T-helper 1 cell treated with Interleukin-12 subunit alpha and Interleukin-12 subunit beta and Interleukin-4 antibody, amounts not matched to agents 30 ng/mL and 1 ng/mL, for 36 hours (primary cell): Measurements from ENCODE around the gene C22orf42. TPM values are rescaled to one million over a fixed set of nuclear protein-coding genes. Genes with fewer than 3 reads are reported as not detected.
"Not testable (repeated sequence)": the region's sequence is repeated elsewhere in the genome, so short reads cannot be mapped to it uniquely, and the experiment has no call there.

Experiments
- intact Hi-C: fragments of 100-400 bp; cut with micrococcal nuclease; formaldehyde crosslinking; loops from one replicate; pipeline ENCODE4 v1.15.1; 2024
- total RNA-seq: library from RNA; stranded (reverse); gene quantifications from 2 replicates; pipeline ENCODE4 v1.2.3, GENCODE V29; 2022

C22orf42 gene
- total RNA-seq, 1 donor from 2014 or later = not detected

DNA sequence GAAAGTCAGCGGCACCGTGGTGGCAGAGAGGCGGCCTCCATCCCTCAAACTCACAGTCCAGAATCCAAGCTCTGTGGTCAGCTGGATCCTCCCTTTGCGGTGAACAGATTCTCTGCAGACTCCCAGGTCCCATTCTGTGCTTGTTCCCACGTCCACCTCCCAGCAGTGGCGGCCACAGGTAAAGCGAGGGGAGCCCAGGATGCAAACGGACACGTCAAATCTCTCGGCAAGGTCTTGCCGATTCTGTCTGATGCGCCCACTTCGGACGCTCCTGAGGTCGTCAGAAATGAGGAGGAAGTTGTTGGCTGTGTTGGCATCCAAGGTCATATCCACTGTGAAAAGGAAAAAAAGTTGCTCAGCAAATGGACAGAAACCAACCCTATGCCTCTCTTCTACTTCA, 31.9 kb upstream of the C22orf42 start:
- intact Hi-C loops = not testable (repeated sequence)

- intact Hi-C loops = no loop called here
Observed at GRCh38 chr22:32185821-32186220, 26.7 kb upstream of the C22orf42 start.

DNA sequence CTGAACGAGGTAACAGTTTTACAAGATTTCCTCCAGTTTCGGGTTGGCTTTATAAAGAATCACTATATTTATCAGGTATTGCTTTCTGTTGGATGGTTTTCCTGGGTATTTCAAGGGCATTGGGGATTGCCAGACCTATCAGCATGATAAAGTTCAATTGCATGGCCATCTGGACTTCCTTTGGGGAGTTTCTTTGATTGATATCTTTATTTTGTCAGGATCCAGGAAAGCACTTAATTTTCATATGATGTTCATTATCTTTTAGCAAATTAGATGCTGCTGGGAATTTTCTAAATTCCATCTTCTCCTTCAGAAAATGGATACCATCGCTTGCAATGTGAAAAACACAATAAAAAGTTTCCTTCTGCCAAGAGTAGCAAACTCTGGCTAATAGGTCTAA, 24.5 kb upstream of the C22orf42 start:
- intact Hi-C loops = no loop called here

DNA sequence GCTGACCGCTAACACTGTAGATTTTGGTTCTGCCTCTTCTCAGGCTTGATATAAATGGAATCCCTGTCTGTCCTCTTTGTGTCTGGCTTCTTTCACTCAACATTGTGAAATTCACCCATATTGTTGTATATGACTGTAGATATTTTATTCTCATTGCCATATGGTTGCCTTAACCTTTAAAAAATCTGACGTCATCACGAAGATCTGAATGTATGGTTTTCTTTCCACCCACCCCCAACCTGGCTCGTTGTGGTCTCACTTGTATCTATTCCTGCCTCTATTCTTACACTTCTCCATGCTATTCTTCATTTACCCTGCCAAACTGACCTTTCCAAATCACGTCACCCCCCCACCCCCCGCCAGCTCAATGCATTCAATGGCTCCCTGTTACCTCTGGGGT, 21.9 kb upstream of the C22orf42 start:
- intact Hi-C loops = no loop called here

- intact Hi-C loops = no loop called here
Observed at GRCh38 chr22:32177221-32177765, 18.2 kb upstream of the C22orf42 start.

DNA sequence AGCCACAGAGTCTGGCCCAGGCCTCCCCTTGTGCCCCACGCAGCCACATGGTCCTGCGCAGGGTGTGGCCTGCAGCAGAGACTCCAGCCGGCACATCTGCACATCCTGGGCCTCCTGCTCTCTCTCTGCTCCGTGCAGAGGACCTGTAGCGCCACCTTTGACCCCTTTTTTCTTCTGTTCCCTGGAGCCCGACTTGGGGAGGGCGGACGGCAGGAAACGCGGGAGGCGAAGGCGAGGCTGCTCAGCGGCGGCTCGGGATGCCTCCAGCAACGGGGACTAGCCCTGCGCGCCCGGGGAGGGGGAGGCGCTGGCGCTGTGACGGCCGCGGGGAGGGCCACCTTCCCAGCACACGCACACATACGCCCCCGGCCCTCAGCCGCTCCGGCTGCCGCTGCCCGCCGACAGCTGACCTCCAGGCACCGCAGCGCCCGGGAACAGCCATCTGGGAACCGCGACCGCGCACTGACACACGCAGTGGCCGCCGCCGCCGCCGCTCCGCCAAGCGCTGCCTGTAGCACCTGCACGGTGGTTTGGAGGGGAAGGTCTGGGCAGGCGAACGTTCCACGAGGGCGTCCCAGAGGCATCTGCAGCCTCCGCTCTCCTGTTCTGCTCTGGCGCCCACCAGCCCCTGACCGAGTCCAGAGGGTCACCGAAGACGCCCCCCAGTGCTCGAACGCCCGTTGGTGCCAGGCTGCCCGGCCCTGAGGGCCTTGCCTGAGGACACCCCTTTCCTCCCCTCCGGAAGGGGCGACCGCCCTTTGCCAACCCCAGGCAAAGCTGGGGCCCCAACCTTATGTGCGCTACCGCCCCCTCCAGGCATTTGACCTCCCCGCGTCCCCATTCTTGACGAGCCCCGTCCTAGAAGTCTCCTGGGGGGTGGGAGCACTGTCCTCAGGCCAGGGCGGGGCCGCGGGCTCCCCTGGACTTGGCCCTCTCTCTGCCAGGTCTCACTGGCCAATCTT, 16.9 kb upstream of the C22orf42 start:
- intact Hi-C loops = no loop called here

- intact Hi-C loops = no loop called here
Observed at GRCh38 chr22:32175115-32175514, 16.0 kb upstream of the C22orf42 start.

GRCh38 chr22:32165681-32166080, 6.6 kb upstream of the C22orf42 start:
- intact Hi-C loops = no loop called here

DNA sequence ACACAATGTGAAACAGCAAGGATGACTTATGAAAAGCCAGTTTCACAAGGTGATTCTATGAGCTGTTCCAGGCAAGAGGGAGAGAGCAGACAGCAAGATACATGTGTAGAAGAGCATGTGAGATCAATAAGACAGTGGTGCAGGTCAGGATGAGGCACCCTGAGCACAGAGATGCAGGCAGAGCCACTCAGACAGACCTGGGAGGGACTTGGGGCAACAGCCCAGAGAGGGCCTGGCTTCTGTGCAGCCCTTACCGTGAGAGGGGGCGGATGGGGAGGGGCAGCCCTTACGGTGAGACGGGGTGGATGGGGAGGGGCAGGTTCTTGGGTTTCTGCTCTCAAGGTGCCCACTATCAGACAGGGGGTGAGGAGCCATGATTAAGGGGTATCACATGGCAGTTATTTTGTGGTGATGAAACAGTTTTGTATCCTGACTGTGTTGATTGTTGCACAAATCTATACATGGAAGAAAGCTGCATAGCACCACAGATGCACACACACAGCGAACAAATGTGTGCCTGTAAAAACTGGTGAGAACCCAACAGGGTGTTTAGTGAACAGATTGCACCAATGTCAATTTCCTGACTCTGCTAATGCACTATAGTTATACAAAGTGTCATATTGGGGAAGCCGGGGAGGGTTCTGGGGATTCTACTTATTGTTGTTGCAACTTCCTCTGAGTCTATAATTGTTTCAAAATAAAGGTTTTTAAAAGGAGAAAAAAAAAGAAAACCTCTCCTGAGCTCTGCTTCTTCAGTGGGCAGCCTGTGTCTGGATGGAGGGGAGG, 5.2 kb upstream of the C22orf42 start:
- intact Hi-C loops = no loop called here

DNA sequence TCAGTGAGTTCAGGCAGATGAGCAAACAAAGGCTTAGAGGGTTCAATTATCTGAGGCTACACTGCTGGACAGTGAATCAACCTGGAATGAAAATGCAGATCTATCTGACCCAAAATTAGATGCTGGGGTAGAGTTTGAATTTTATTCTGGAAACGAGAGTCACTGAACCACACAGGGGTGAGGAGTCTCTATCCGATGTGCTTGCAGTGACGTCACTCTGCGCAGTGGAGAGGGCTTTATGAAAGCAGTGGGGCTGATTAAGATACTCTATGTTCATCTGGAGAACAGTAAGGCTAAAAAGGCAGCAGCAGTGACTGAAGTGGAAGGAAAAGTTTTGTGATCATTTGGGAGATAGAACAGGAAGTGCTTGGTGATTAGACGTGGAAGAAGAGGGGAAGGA, 1.3 kb upstream of the C22orf42 start:
- intact Hi-C loops = not testable (repeated sequence)

DNA sequence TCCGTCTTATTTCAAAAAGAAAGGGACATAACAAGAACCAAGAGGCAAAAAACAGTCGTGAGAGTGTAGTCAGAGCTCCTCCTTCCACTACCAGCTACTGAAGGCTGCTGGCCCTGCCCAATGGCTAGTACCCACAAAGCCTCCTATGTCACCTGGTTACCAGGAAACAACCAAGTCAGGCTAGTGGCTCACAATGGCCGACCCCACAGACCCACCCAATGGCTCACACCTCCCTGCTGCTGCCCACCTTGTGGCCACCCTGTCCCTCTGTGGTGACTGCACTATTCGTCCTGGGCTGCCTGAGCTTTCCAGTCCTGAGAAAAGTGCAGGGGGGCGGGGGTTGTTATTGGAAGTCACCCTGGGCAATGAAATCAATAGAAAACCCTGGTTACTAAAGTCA, 1.5 kb downstream of the C22orf42 start:
- intact Hi-C loops = not testable (repeated sequence)

DNA sequence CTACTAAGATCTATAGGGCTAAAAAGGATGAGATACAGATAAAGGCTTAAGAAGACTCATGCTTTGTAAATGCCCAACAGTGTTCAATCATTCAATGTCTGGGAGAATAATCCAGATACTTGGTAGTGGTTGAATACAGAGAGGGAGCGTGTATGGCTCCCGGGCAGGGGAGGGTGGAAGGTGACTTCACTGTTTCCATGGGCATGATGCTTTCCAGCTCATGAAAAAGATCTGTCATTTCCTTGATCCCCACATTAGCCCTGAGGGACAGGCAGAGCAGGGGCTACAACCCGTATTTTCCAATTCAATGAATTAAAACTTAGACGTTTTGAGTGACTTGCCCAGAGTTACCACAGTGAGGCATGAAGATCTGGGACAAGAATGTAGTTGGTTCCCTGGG, 4.4 kb downstream of the C22orf42 start:
- intact Hi-C loops = not testable (repeated sequence)

DNA sequence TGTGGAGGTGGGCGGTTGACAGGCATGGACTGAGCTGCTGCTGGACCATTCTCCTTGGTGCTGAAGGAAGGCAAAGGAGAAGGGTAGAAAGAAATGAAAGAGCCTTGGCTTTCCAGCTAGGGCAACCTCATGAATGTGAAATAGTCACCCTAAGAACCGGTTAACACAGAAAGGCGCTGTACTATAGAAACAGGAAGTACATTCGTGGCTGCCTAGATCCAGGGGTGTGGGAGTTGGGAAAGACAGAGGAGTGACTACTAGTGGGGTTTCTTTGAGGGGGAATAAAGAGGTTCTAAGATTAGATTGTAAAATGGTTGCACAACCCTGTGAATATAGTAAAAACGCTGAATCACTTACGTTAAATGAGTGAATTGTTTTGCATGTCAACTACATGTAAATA, 7.5 kb downstream of the C22orf42 start:
- intact Hi-C loops = not testable (repeated sequence)

- intact Hi-C loops = not testable (repeated sequence)
Observed at GRCh38 chr22:32150647-32151046, 8.5 kb downstream of the C22orf42 start.

- intact Hi-C loops = loop anchor here (10.0 kb wide), 1 partner anchor 654 kb away; the partner anchor contains the start of gene SFI1
Observed at GRCh38 chr22:32148372-32148771, 10.7 kb downstream of the C22orf42 start.

- intact Hi-C loops = loop anchor here (10.0 kb wide), 1 partner anchor 652 kb away; the partner anchor contains the start of gene SFI1
Observed at GRCh38 chr22:32147128-32147527, 12.0 kb downstream of the C22orf42 start.

- intact Hi-C loops = loop anchor here (5.0 to 10.0 kb wide), 2 partner anchors 268 to 650 kb away; partner anchors contain the start of genes RTCB and SFI1
Observed at GRCh38 chr22:32144496-32145274, 14.4 kb downstream of the C22orf42 start.

DNA sequence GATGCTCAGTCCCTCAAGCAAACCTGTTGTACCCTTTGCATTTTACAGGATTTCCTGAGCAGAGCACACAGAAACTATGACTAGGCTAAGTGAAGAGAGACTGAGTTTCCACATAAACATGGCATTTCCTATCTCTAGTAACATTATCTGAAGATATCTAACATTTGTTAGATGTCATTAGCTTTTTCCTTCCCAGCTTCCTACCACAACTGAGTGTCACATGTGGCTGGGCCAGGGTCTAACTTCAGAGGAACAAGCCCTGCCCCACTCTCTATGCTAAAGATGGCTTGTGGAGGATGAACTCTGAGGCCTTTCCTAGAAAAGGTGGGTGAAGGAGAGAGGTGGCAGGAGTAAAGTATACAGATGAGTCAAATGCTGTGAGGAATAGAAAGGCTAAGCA, 16.5 kb downstream of the C22orf42 start:
- intact Hi-C loops = loop anchor here (5.0 to 10.0 kb wide), 2 partner anchors 270 to 648 kb away; partner anchors contain the start of genes RTCB and SFI1

DNA sequence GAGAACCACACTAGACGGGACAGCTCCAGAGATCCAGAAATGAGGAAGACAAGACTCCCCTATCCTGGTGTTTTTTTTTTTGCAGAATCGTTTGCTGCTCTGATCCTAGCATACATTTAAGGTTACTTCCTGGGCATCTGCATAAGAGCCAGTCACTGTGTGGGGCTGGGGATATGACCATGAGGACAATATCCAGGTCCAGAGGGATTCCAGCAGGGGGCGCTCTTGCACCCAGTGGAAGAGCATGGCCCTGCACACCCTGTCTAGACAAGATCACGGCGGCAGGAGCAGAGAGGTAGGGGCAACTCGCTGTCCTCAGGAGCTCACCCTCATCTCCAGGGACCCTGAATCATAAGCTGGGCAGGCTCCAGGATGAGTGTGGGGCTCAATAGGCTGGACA, 18.4 kb downstream of the C22orf42 start:
- intact Hi-C loops = loop anchor here (5.0 to 10.0 kb wide), 2 partner anchors 272 to 646 kb away; partner anchors contain the start of genes RTCB and SFI1

- intact Hi-C loops = loop anchor here (1.0 to 5.0 kb wide), 6 partner anchors 69 to 739 kb away; partner anchors contain the start of genes DEPDC5, DRG1 and PRR14L
Observed at GRCh38 chr22:32138576-32138975, 20.5 kb downstream of the C22orf42 start.
